Measurements from ENCODE around the gene KCNK10. TPM values are rescaled to one million over a fixed set of nuclear protein-coding genes. Genes with fewer than 3 reads are reported as not detected.

The KCNK10 gene
- total RNA-seq, 2 donors from 2014 or later, result 4.9 TPM; not detected in 1

GRCh38 chr14:88140874-88141273 lies 182.2 kb downstream of the KCNK10 start:
- H3K9me3 ChIP-seq, result no peaks in the 10 kb centered on the region
- H3K36me3 ChIP-seq, result no peaks in the 10 kb centered on the region
- no peaks in the 10 kb centered on the region for H3K4me1 ChIP-seq (replicated peaks)
- no peaks in the 10 kb centered on the region for H3K27me3 ChIP-seq (replicated peaks; ENCODE audit: insufficient read depth)
- intact Hi-C loops (cut with DNase I), result no loop called here
- no peak for DNase-seq (ENCODE audit: low spot score)
- TF ChIP-seq POLR2AphosphoS5 (IDR thresholded peaks at IDR 0.05), result no peak
- TF ChIP-seq CTCF (IDR thresholded peaks at IDR 0.05), result no peak
- no peak for TF ChIP-seq POLR2A (IDR thresholded peaks at IDR 0.05)
- H3K27ac ChIP-seq, result no peak overlapping the region
- WGBS, result 55% methylated on average over 3 of the region's 3 CpGs
- H3K4me3 ChIP-seq, result no peak overlapping the region

GRCh38 chr14:88137327-88137726 lies 185.7 kb downstream of the KCNK10 start:
- DNase-seq (ENCODE audit: low spot score), result no peak
- H3K27me3 ChIP-seq (replicated peaks; ENCODE audit: insufficient read depth), result no peaks in the 10 kb centered on the region
- no peaks in the 10 kb centered on the region for H3K36me3 ChIP-seq
- H3K9me3 ChIP-seq, result no peaks in the 10 kb centered on the region
- H3K4me1 ChIP-seq (replicated peaks), result no peaks in the 10 kb centered on the region
- TF ChIP-seq POLR2AphosphoS5 (IDR thresholded peaks at IDR 0.05) (no peak), POLR2A (IDR thresholded peaks at IDR 0.05) (no peak), CTCF (IDR thresholded peaks at IDR 0.05) (no peak)
- H3K4me3 ChIP-seq, result no peak overlapping the region
- intact Hi-C loops (cut with DNase I), result no loop called here
- H3K27ac ChIP-seq, result no peak overlapping the region
- 93% methylated on average over 1 of the region's 1 CpG for WGBS

Other genes with a start within 250 kb of the KCNK10 start
- 10 to 100 TPM; 13.1 to 21.4 TPM for gene SPATA7, start 62.4 kb upstream of the KCNK10 start, total RNA-seq
- gene PTPN21, start 231.7 kb upstream of the KCNK10 start, total RNA-seq, result 10 to 100 TPM; 16.8 to 47.8 TPM
- 100 to 1,000 TPM in 1 of 2 donors, 10 to 100 TPM in 1; 79.9 to 103 TPM for gene ZC3H14, start 239.8 kb upstream of the KCNK10 start, total RNA-seq